Mucosa of stomach (tissue), 1 donor: ENCODE data around the gene PPP1R14B.

Source experiments
- H3K27me3 ChIP-seq: one replicate; pipeline ENCODE4 v1.7.0; 2013; ENCODE audit warnings: mild to moderate bottlenecking, low read length; ENCODE audit not compliant: control insufficient read depth, insufficient read depth
- H3K36me3 ChIP-seq: one replicate; pipeline ENCODE4 v1.7.0; 2013; ENCODE audit warnings: low read length; ENCODE audit not compliant: control insufficient read depth, insufficient read depth
- H3K4me1 ChIP-seq: one replicate; pipeline ENCODE4 v1.7.0; 2013; ENCODE audit warnings: mild to moderate bottlenecking, low read length; ENCODE audit not compliant: control insufficient read depth, insufficient read depth
- H3K4me3 ChIP-seq: one replicate; pipeline ENCODE4 v1.7.0; 2013; ENCODE audit warnings: low read length
- H3K9ac ChIP-seq: one replicate; pipeline ENCODE4 v1.7.0; 2013; ENCODE audit warnings: mild to moderate bottlenecking, low read length, moderate library complexity
- H3K9me3 ChIP-seq: one replicate; pipeline ENCODE4 v1.7.0; 2013; ENCODE audit warnings: mild to moderate bottlenecking, low read length, moderate library complexity; ENCODE audit not compliant: control insufficient read depth
- donor health status: Pancreatic carcinoma.

Gene PPP1R14B

GRCh38 chr11:64246871-64247728, at the start of gene PPP1R14B:
PPP1R14B (minus strand) TSS chr11:64246943; CDS start chr11:64246673, 270 bp downstream.
- H3K9ac ChIP-seq = peak within 1 kb of the TSS; percentile 73
- no peaks in the 10 kb centered on the region for H3K9me3 ChIP-seq
- H3K27me3 ChIP-seq = peaks cover 5% of the 10 kb centered on the region
- H3K4me1 ChIP-seq = peaks cover 39% of the 10 kb centered on the region
- no peaks in the 10 kb centered on the region for H3K36me3 ChIP-seq
- peak within 1 kb of the TSS; percentile 91 for H3K4me3 ChIP-seq

- Histone ChIP-seq H3K9ac (no peak overlapping the region), H3K36me3 (no peaks in the 10 kb centered on the region), H3K9me3 (no peaks in the 10 kb centered on the region), H3K27me3 (peaks cover 90% of the 10 kb centered on the region), H3K4me1 (peaks cover 37% of the 10 kb centered on the region), H3K4me3 (no peak overlapping the region)
Measured at GRCh38 chr11:64296236-64296635, 49.5 kb upstream of the PPP1R14B start.

- H3K4me1 ChIP-seq = peaks cover 39% of the 10 kb centered on the region
- H3K36me3 ChIP-seq = no peaks in the 10 kb centered on the region
- H3K27me3 ChIP-seq = peaks cover 92% of the 10 kb centered on the region
- no peak overlapping the region for H3K9ac ChIP-seq
- no peaks in the 10 kb centered on the region for H3K9me3 ChIP-seq
- H3K4me3 ChIP-seq = no peak overlapping the region
Measured at GRCh38 chr11:64295760-64296159, 49.0 kb upstream of the PPP1R14B start.

- peaks cover 91% of the 10 kb centered on the region for H3K27me3 ChIP-seq
- H3K4me1 ChIP-seq = peaks cover 29% of the 10 kb centered on the region
- no peaks in the 10 kb centered on the region for H3K36me3 ChIP-seq
- H3K9ac ChIP-seq = no peak overlapping the region
- H3K4me3 ChIP-seq = no peak overlapping the region
- H3K9me3 ChIP-seq = no peaks in the 10 kb centered on the region
Measured at GRCh38 chr11:64294774-64295173, 48.0 kb upstream of the PPP1R14B start.

- Histone ChIP-seq H3K4me3 (no peak overlapping the region), H3K27me3 (peaks cover 70% of the 10 kb centered on the region), H3K9ac (no peak overlapping the region)
Measured at GRCh38 chr11:64292460-64293254, 45.9 kb upstream of the PPP1R14B start.

GRCh38 chr11:64291752-64292459, 45.2 kb upstream of the PPP1R14B start:
- peaks cover 16% of the 10 kb centered on the region for H3K4me1 ChIP-seq
- peaks cover 63% of the 10 kb centered on the region for H3K27me3 ChIP-seq
- H3K36me3 ChIP-seq = no peaks in the 10 kb centered on the region
- peak overlapping the region; percentile 15 for H3K9ac ChIP-seq
- no peak overlapping the region for H3K4me3 ChIP-seq
- no peaks in the 10 kb centered on the region for H3K9me3 ChIP-seq

More at GRCh38 chr11:64292460-64293254, 45.9 kb upstream of the PPP1R14B start:
- Histone ChIP-seq H3K4me1 (peaks cover 16% of the 10 kb centered on the region), H3K9me3 (no peaks in the 10 kb centered on the region), H3K36me3 (no peaks in the 10 kb centered on the region)

- Histone ChIP-seq H3K4me1 (peaks cover 20% of the 10 kb centered on the region), H3K36me3 (no peaks in the 10 kb centered on the region), H3K9ac (peak within 1 kb of the TSS; percentile 15), H3K9me3 (no peaks in the 10 kb centered on the region), H3K27me3 (peaks cover 57% of the 10 kb centered on the region), H3K4me3 (no peak within 1 kb of the TSS)
Measured at GRCh38 chr11:64291262-64291751, 44.6 kb upstream of the PPP1R14B start, which contains the start of gene KCNK4. KCNK4 (plus strand) TSS chr11:64291302; CDS start chr11:64293019, 1,717 bp downstream.

GRCh38 chr11:64290352-64291261, 43.9 kb upstream of the PPP1R14B start:
- H3K4me3 ChIP-seq = no peak overlapping the region
- H3K36me3 ChIP-seq = no peaks in the 10 kb centered on the region
- no peaks in the 10 kb centered on the region for H3K9me3 ChIP-seq
- H3K4me1 ChIP-seq = peaks cover 24% of the 10 kb centered on the region
- H3K27me3 ChIP-seq = peaks cover 50% of the 10 kb centered on the region
- H3K9ac ChIP-seq = no peak overlapping the region

- Histone ChIP-seq H3K9me3 (no peaks in the 10 kb centered on the region), H3K4me3 (no peak overlapping the region), H3K27me3 (peaks cover 41% of the 10 kb centered on the region), H3K36me3 (no peaks in the 10 kb centered on the region), H3K4me1 (peaks cover 27% of the 10 kb centered on the region), H3K9ac (no peak overlapping the region)
Measured at GRCh38 chr11:64289002-64289564, 42.3 kb upstream of the PPP1R14B start.

- Histone ChIP-seq H3K27me3 (peaks cover 34% of the 10 kb centered on the region), H3K4me1 (peaks cover 34% of the 10 kb centered on the region), H3K9me3 (no peaks in the 10 kb centered on the region), H3K9ac (no peak overlapping the region), H3K4me3 (no peak overlapping the region), H3K36me3 (no peaks in the 10 kb centered on the region)
Measured at GRCh38 chr11:64288353-64288750, 41.6 kb upstream of the PPP1R14B start.
